ENCODE results near the gene IMPA2. TPM values are rescaled to one million over a fixed set of nuclear protein-coding genes. Genes with fewer than 3 reads are reported as not detected.

The IMPA2 gene
- total and polyA plus RNA-seq, 11 donors, result 18.1 to 73.0 (median 40.8) TPM

GRCh38 chr18:12064086-12064763 is 82.9 kb downstream of the IMPA2 start:
- intact Hi-C loops (cut with DNase I), result no loop called here
- Histone ChIP-seq H3K4me1 (no peaks in the 10 kb centered on the region), H3K9me3 (no peaks in the 10 kb centered on the region), H3K27ac (no peak overlapping the region), H3K36me3 (no peaks in the 10 kb centered on the region), H3K4me3 (no peak overlapping the region), H3K27me3 (no peaks in the 10 kb centered on the region)
- 83 to 95% (median 89%) methylated on average over 6 to 7 of the region's 7 CpGs for WGBS, 4 donors
- no peak for TF ChIP-seq CTCF (IDR thresholded peaks at IDR 0.05)
- TF ChIP-seq POLR2A (IDR thresholded peaks at IDR 0.05), result no peak
- DNase-seq, result no peak
- peak in 1 of 4 donors; percentile 31 for ATAC-seq

GRCh38 chr18:12065397-12065796 is 84.1 kb downstream of the IMPA2 start:
- Histone ChIP-seq H3K4me3 (no peak overlapping the region), H3K36me3 (no peaks in the 10 kb centered on the region), H3K4me1 (no peaks in the 10 kb centered on the region), H3K27ac (no peak overlapping the region), H3K9me3 (no peaks in the 10 kb centered on the region), H3K27me3 (no peaks in the 10 kb centered on the region)
- TF ChIP-seq POLR2A (IDR thresholded peaks at IDR 0.05) (no peak), CTCF (IDR thresholded peaks at IDR 0.05) (no peak)
- 69 to 74% (median 71%) methylated on average over 5 of the region's 5 CpGs for WGBS, 4 donors
- intact Hi-C loops (cut with DNase I), result loop anchor here in 1 of 10 donors (5.0 kb wide), 1 partner anchor 172 kb away; no protein-coding TSS in a partner anchor
- no peak for DNase-seq
- ATAC-seq, result no peak

GRCh38 chr18:12066910-12067511 is 85.7 kb downstream of the IMPA2 start:
- H3K4me3 ChIP-seq, result no peak overlapping the region
- intact Hi-C loops (cut with DNase I), result loop anchor here in 1 of 10 donors (5.0 kb wide), 1 partner anchor 170 kb away; no protein-coding TSS in a partner anchor
- H3K27me3 ChIP-seq, result no peaks in the 10 kb centered on the region
- TF ChIP-seq POLR2A (IDR thresholded peaks at IDR 0.05) (no peak), CTCF (IDR thresholded peaks at IDR 0.05) (no peak)
- no peaks in the 10 kb centered on the region for H3K9me3 ChIP-seq
- H3K27ac ChIP-seq, result no peak overlapping the region
- H3K36me3 ChIP-seq, result no peaks in the 10 kb centered on the region
- WGBS, 4 donors, result 95 to 97% (median 97%) methylated on average over 13 to 47 of the region's 47 CpGs
- DNase-seq (no peak), ATAC-seq (peak in 1 of 4 donors; percentile 13)
- H3K4me1 ChIP-seq, result no peaks in the 10 kb centered on the region

GRCh38 chr18:12067671-12068070 is 86.4 kb downstream of the IMPA2 start:
- 95 to 100% (median 97%) methylated on average over 1 to 26 of the region's 26 CpGs for WGBS, 4 donors
- no peak overlapping the region for H3K27ac ChIP-seq
- no peaks in the 10 kb centered on the region for H3K27me3 ChIP-seq
- H3K4me1 ChIP-seq, result no peaks in the 10 kb centered on the region
- no peak for DNase-seq
- intact Hi-C loops (cut with DNase I), result loop anchor here in 1 of 10 donors (5.0 kb wide), 1 partner anchor 170 kb away; no protein-coding TSS in a partner anchor
- TF ChIP-seq POLR2A (IDR thresholded peaks at IDR 0.05), result no peak
- no peak for TF ChIP-seq CTCF (IDR thresholded peaks at IDR 0.05)
- peak in 1 of 4 donors; percentile 40 for ATAC-seq
- H3K9me3 ChIP-seq, result no peaks in the 10 kb centered on the region
- no peaks in the 10 kb centered on the region for H3K36me3 ChIP-seq
- H3K4me3 ChIP-seq, result no peak overlapping the region
